NK-92 (cell line): ENCODE data around the gene CACNB2.

Experiments used
- DNase-seq: peaks from one replicate; lab custom pipeline; 2025; ENCODE audit not compliant: unreplicated experiment; lab: John Stamatoyannopoulos, UW

The CACNB2 gene

DNA sequence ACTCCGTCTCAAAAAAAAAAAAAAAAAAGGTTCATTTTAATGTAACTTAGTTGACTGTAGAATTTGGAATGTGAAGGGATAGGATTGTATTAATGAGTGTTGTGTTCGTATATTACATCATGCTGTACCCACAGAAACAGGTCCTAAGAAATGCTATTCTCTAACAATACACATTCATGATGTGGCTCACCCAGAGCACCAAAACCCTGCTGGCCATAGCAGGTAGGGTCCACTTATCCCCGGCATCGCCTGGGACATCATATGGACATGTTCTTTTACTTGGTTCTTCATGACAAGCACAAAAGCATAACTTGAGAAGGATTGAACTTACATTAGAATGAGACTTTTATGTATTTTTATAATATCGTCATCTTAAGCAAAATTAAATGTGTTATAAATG is 241.5 kb downstream of the CACNB2 start:
- no peak for DNase-seq

DNA sequence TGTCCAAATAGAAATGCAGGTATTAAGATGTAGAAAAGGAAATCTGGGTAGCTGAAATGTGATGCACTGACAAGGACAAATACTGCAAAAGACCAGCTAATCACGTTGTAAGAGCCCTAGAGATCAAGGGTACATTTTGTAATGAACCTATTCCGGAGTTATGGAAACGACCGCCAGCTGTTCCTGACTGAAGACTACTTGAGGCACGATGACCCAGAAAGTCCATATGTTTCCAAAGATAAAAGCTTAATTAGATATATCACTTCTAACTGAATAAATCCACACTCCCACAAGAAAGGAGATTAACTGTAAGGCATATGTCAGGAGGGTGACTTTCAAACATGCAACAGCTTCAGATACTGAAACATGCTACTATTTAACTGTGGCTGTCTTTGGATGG is 257.7 kb downstream of the CACNB2 start:
- no peak for DNase-seq

DNA sequence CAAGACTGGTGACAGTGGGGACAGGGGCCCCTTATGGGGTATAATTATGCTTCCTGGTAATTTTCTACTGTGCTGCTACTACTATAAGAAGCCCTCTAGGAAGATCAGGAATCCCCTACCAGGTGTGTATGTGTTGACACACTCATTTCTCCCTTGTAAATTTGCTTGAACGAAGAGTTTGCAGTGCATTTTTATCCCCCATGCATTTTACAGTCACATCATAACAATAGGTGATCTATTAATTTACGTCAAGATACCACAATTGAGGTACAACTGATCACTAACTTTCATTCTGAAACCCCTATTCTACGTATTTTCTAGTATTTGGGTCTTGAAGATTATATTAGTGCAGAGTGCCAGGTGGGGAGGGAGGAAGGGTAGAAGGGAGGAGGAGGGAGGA is 258.9 kb downstream of the CACNB2 start:
- DNase-seq = no peak

DNA sequence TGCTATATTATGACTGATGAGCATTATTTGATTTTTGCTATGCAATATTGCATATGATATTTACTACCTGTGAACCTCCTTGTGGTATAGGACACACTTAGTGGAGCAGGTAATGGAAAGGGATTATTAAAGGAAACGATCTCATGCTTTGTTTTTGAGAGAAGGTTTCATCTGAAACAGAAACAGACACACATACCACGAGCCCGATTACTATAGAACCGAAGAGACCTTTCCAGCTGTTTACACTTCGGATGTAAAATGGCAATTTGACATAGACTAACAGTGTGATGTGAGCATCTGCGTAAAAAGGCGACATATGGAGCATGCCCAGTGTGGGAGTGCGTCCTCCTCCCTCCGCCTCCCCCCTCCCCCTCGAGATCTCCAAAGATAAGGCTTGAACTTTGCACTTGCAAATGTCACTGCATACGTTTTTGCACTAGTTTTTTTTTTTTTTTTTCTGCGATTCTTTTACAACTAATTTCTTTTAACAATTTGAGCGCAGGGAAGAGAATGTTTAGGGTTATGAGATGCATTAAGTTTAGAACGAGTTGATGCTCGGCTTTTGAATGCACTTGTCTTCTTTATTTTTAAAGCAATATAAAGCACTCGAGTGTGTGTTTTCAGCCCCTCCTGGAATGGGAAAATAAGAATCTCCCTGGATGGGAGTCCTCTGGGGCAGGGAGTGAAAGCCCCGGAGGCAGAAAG is 260.1 kb downstream of the CACNB2 start:
- DNase-seq = no peak

DNA sequence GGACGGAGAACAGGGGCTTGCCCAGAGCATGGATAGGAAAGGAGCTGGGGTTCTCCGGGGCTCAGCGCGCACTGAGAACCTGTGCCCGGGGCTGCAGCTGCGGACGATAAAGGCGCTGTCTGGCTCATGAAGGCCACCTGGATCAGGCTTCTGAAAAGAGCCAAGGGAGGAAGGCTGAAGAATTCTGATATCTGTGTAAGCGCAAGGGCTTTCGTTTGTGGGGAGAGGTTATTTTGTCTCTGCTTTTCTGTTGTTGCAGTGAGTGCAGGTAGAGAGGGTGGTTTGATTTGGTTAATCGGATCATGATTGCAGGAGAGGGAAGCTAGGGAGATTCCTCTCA is 260.7 kb downstream of the CACNB2 start:
- DNase-seq = no peak

DNA sequence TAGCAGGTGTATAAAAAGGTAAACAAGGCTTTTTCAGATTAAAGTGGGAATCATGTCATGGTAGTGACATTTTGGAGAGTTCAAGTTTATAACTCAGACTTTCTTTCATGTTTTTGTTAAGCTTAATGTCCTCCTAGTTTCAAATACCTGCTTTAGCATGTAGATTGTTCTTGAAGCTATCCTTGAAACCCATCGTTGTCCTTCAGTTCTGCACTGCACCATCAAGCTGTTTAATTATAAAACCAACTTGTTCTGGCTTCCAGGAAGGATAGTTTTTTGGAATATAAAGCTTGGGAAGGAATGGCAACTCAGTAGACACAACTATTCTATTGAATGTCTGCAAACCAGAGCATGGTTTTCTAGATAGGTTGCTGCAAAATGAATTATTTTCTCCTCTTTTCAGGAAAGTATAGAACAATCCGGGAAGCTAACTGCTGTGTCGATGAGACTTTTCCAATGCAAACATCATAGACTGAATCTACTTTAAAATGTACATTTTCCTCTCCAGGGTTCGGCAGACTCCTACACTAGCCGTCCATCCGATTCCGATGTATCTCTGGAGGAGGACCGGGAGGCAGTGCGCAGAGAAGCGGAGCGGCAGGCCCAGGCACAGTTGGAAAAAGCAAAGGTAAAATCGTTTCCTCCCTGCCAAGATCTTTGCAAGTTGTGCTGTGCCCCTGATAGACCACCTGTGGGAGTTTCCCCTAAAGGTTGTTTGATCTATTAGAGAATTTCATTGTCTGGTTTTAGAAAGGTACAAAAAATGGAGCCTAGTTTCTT is 261.4 kb downstream of the CACNB2 start:
- no peak for DNase-seq

DNA sequence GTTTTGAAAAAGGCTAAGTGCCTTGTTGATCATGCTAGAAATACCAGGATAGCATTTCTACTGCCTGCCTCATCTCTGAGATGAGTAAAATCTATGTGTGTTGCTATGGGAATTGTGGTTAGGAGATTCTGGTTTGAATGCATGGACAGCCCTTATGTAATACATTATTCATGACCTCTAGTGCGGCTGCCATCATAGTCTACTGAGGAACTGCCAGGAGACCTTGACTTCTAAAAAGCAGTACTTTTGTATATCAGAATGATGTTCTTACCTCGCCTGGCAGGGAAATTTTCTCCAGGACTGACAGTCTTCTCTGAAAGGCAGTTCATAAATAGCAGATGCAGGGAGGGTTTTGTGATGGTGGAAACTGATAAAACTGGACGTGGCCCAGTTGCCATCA is 262.6 kb downstream of the CACNB2 start:
- no peak for DNase-seq

DNA sequence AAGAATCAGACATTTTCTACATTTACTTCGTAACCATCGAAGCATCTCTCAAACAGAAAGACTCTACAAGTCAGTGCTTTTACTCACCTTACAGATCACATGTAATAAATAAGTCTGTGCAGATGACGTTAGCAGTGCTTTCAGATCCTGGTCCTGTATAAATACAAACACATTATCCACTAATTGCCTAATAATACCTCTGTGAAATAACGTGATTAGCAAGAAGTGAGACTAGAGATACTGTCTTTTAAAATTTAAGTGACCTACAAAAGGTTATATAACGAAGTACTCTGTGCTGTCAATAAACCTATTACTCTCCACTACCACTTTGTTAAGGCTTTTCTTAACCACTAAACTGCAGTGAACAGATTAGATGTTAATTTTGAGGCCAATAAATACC is 264.3 kb downstream of the CACNB2 start:
- DNase-seq = no peak

DNA sequence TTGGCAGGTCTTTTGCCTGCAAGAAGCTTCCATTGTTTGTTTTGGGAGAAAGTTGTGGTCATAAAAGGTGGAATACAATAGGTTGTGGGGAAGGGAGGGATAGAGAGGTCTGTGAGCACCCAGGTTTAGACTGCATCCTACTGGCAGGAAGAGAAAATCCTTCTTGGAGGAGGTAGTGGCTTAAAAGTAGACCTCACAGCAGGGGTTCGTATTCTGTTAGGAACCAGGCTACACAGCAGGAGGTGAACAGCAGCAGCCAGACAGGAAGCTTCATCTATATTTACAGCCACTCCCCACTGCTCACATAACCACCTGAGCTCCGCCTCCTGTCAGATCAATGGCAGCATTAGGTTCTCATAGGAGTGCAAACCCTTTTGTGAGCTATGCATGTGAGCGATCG is 265.9 kb downstream of the CACNB2 start:
- DNase-seq = no peak

DNA sequence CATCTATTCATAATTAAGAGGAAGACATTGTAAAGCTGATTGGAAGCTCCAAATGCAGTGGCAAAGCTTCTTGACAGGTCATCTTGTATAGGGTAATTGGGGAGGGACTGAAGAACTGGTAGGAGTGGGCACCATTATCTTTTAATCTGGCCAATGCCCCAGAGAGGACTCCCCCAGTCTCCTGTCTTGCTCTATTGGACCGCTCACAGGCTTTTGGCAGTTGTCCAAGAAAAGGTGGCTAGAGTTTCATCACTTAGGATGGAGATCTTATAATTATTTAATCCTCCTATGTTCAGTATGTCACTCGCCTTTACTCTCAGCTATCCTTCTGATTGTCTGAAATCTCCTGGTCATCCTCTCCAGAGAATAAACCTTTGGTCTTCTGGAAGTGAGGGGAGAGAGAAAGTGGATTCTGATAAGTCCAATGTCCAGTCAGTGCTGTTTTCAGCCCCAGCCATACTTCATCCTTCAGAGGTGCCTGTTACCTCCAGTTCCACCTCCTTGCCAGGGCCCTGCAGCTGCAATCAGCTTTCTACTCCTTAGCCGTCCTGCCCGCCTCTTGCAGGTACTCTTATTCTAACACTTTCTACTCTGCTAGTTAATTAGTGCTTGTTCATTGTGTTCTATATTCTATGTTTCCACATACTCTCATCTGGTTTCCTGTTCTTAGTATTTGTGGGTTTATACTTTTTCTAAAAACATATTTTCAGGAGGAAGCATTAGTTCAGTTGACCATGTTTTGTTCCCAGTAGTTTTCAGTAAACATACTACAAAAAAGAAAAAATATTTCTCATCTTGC is 269.6 kb downstream of the CACNB2 start:
- DNase-seq = no peak

DNA sequence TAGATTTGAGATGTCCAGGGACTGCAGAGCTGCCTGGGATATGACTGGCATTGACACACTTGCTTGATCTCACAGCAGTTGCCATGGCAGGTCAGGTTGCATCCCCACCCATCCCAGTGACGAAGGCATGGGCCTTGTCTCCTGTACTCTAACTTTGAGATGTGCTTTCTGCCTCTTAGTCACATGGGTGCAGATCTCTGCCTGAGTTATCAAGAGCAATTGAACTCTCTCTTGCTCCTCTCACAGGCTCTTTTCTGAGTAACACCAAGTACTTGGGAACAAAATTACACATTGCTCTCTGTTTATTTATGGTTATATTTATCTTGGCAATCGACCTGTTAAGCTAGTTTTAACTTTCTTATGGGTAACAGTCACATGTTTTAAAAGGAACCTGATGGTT is 273.8 kb downstream of the CACNB2 start:
- DNase-seq = no peak

DNA sequence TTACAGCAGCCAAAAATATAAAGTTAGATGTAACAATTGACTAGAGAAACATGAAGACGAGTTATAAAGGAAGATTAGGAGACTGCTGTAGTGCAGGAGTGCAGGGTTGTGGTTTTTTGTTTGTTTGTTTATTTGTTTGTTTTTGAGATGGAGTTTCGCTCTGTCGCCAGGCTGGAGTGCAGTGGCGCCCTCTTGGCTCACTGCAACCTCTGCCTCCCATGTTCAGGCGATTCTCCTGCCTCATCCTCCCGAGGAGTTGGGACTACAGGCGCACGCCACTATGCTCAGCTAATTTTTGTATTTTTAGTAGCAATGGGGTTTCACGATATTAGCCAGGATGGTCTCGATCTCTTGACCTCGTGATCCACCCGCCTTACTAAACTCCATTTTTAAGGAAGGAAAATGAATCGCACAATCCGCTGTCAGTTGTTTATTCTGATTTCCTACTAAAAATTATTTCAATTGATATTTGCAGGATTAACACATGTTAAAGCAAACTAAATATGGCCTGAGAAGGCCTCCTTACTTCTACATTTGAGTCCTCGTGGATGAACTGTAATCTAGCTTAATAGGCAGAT is 277.8 kb downstream of the CACNB2 start:
- DNase-seq = no peak

DNA sequence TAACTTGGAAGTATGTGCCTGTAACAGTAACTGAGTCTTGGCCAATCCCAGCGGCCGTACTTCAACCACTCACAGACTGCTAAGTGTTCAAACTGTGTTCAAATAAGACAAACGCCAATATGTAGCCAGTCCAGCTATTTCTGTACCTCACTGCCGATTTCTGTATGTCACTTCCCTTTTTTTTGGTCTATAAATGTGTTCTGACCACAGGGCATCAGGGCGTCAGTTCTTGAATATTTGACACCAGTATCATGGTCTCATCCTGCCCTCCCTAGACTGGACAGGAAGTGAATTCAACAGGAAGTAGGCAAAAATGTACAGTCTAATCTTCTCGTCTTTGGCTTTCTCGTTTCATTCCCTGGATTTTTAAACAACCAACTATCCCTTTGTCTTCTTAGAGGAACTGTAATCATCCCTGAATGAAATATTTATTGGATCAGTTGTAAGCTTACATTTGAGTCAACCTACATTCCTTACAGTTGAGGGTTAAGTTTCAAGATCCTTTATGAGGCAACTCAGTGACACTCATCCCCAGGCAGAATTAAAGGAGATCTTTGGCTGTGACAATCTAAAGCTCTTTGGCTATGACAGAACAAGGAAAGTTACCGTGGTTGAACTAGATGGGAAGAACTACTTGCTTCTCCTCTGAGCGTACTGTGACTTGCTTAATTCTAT is 278.5 kb downstream of the CACNB2 start:
- DNase-seq = no peak

DNA sequence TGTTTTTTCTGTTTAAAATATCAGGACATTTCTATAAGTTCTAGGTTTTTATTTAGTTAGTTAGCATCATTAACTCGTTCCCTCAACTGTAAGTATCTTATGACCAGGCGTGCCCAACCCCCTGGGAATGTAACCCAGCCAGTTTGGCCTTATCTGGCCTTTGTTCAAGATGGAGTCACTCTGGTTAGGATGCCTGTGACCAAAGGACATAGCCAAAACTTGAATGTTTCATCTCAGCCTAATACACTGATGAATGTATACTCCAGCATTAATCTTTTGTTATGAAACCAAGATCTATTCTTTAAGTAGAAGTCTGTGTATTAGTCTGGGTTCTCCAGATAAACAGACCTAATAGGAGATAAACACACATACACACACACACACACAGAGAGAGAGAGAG is 279.7 kb downstream of the CACNB2 start:
- no peak for DNase-seq

DNA sequence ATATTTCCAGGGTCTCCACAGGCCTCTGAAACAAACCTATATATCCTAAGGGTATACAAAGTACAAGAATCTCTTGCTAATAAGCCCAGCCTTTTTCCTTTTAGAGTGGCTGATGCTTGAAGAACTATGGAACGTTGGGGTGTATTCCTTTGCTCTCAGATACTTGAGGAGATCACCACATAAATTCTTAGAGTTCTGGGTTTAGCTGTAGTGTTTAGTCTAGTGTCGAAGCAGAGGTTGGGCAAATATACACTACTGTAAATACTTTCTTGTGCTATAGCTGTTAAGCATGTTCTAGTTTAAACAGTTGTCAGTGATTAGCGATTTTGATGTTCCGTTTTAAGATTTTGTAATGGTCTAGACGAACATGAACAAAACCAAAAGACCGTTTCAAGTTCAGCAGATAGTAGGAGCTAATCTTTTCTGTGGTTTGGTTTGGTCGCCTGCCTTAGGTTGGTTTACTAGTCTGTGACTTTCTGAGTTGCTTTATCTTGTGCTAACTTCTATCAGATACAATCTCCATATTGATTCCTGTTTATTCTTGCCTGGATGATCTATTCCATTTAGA is 281.6 kb downstream of the CACNB2 start:
- DNase-seq = no peak

DNA sequence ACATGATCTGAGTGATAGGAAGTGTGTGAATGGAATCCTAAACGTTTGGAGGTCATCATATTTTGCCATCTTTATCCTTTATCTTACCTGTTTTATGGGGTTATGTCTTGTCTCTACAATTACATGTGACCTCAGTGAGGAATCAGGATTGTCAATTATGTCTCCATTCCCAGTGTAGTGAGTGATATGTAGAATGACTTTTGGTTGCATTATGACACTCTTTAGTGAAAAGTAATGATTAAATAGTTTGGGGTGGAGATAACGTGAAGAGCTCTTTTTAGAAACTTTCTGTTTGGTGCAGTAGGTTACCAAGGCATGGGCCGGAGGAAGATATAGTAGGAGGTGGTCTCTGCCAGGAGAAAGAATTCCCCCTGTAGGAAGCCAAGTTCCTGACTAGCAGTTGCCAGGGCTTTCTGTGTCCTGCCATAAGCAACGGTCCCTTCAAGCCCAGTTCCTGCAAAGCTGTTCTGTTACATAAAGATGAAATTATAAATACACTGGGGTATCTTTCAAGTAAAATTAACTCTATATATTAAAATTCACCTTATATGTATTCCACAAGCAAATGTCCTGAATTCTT is 282.9 kb downstream of the CACNB2 start:
- DNase-seq = no peak

DNA sequence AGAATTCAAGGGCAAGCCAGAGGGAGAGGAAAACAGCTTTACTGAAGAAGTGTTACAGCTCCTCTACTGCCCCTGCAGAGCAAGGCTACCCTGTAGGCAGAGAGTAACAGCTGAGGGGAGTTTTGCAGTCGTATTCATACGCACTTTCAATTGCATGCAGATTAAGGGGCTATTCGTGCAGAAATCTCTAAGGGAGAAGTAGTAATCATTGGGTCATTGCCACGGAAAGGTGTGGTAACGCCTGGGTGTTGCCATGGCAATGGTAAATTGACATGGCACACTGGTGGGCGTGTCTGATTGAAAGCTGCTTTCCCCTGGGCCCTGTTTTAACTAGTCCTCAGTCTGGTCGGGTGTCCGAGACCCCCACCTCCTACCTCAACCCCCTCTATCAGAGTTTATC is 284.0 kb downstream of the CACNB2 start:
- no peak for DNase-seq

DNA sequence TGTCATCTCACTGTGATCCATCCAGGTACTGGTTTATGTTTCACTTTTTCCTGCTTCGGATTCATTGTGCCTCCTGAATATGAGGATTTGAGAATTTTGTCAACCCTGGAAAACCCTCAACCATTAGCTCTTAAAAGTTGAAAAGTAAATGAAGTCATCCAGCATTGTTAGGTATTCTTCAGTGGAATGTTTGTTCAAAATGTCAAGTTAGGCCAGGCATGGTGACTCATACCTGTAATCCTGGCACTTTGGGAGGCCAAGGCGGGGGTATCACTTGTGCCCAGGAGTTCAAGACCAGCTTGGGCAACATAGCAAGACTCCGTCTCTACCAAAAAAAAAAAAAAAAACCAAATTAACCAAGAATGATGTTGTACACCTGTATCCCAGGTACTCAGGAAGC is 289.1 kb downstream of the CACNB2 start:
- DNase-seq = no peak

DNA sequence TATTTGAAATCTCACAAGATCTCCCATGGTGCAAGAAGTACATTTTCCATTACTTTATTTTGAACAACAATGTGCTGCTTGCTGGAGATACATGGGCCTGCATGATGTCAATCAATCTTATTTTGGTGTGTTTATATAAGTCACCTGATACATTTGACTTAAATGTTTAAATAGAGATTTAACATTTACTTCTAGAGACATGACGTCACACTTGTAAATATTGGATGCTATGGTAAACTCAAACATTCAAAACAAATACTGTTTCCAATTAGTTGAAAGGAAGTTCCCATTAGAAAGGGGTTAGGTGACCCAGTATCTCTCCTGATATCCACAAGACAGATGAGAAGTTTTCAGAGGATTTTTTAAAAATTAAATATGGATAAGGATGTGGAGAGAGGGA is 296.7 kb downstream of the CACNB2 start:
- no peak for DNase-seq

DNA sequence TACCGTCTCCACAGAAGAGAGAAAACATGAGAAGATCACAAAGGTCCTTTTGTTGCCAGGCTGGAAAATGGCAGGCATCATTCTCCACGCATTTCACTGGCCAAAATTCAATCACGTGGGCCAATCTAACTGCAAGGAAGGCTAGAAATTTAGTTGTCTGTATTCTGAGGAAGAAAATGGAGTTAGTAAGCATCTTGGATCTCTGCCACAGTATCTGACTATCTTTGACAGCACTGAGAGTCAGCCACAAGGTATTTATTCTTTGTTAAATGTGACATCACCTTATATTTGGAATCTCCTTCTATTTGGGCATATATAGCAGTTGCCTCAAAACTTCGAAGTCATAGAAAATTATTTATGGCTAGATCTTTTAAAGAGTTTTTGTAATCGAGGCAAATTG is 297.3 kb downstream of the CACNB2 start:
- DNase-seq = no peak
